Measurements from ENCODE around the gene OCA2. TPM values are rescaled to one million over a fixed set of nuclear protein-coding genes. Genes with fewer than 3 reads are reported as not detected.

Gene OCA2
- total and polyA plus RNA-seq, 2 of the 13 experiments (the other 11 are each of a cell fraction or from before 2014, with no cell fraction given): 0.02 to 0.05 TPM

GRCh38 chr15:27746401-27746955 is 352.6 kb downstream of the OCA2 start:
- FAIRE-seq (no peak), DNase-seq (ENCODE audit: low spot score) (no peak), ATAC-seq (no peak)
- ChIA-PET CTCF (ENCODE audit: low intra/inter-chr PET ratio, low total read pairs) (no interaction called here), POLR2A (no interaction called here)
- BruUV-seq (replicated peaks): no TSS peak
- in situ Hi-C loops (cut with HindIII; ENCODE audit: extremely low pct_ligation_motif_present, low pct_unique_long_range_greater_than_20kb) (no loop called here), intact Hi-C loops (cut with micrococcal nuclease; ENCODE audit: unreplicated experiment) (no loop called here)
- H3K9me3 ChIP-seq (ENCODE audit: low read length): no peaks in the 10 kb centered on the region
- no peaks in the 10 kb centered on the region for H3K79me2 ChIP-seq (ENCODE audit: insufficient read depth, low read length)
- 28% methylated on average over 5 of the region's 5 CpGs for WGBS (ENCODE audit: low lambda C conversion rate)
- H3K4me2 ChIP-seq (ENCODE audit: low read depth, low read length): no peak overlapping the region
- H3K36me3 ChIP-seq (replicated peaks in 1 of 2; ENCODE audit: control insufficient read depth in 1 of 2, insufficient read depth in 2 of 2, low read length in 2 of 2): no peaks in the 10 kb centered on the region
- no peak overlapping the region for H3K27ac ChIP-seq (ENCODE audit: extremely low read length, insufficient read depth, low read length)
- no peak overlapping the region for H3K4me3 ChIP-seq (replicated peaks in 1 of 3; ENCODE audit: insufficient read depth in 1 of 3, low read depth in 2 of 3, low read length in 3 of 3)
- H2AFZ ChIP-seq (ENCODE audit: low read length): no peak overlapping the region
- H3K9ac ChIP-seq (ENCODE audit: insufficient read depth, low read depth, low read length): no peak overlapping the region
- H3K4me1 ChIP-seq (ENCODE audit: insufficient read depth, low read length): no peaks in the 10 kb centered on the region
- H4K20me1 ChIP-seq (ENCODE audit: insufficient read depth, low read length): no peaks in the 10 kb centered on the region
- peaks cover under 1 to 6% of the 10 kb centered on the region in 2 experiments; a peak in 2 of 5 replicates for H3K27me3 ChIP-seq (ENCODE audit: control insufficient read depth in 1 of 2, insufficient read depth in 2 of 2, low read length in 2 of 2)
- TF ChIP-seq PRMT3 (CRISPR knock-in tag; IDR thresholded peaks at IDR 0.05; ENCODE audit: borderline replicate concordance, low read depth): no peak
- no peak for TF ChIP-seq LCORL (IDR thresholded peaks at IDR 0.05)
- no peak for TF ChIP-seq LCORL (CRISPR knock-in tag; IDR thresholded peaks at IDR 0.05)
- no peak for TF ChIP-seq ZFX (CRISPR knock-in tag; IDR thresholded peaks at IDR 0.05; ENCODE audit: low read depth)
- no peak for TF ChIP-seq PITX1 (CRISPR knock-in tag; IDR thresholded peaks at IDR 0.05)
- no peak for TF ChIP-seq ZNF674 (CRISPR knock-in tag; IDR thresholded peaks at IDR 0.05; ENCODE audit: low read depth)
- TF ChIP-seq HINFP (CRISPR knock-in tag; IDR thresholded peaks at IDR 0.05; ENCODE audit: low read depth): no peak
- no peak for TF ChIP-seq ETV6 (CRISPR knock-in tag; conservative IDR thresholded peaks at IDR 0.05)
- no peak for TF ChIP-seq SAP130 (CRISPR knock-in tag; IDR thresholded peaks at IDR 0.05; ENCODE audit: low read depth)
- TF ChIP-seq SP1 (IDR thresholded peaks at IDR 0.05): no peak
- TF ChIP-seq SP1 (CRISPR knock-in tag; IDR thresholded peaks at IDR 0.05): no peak
- TF ChIP-seq NKX3-1 (CRISPR knock-in tag; IDR thresholded peaks at IDR 0.05): no peak
- no peak for TF ChIP-seq HNF1A (IDR thresholded peaks at IDR 0.05; ENCODE audit: low read depth)
- TF ChIP-seq HNF1A (CRISPR knock-in tag; IDR thresholded peaks at IDR 0.05; ENCODE audit: borderline replicate concordance): no peak
- TF ChIP-seq RORA (CRISPR knock-in tag; IDR thresholded peaks at IDR 0.05): no peak
- no peak for TF ChIP-seq ZMAT5 (CRISPR knock-in tag; IDR thresholded peaks at IDR 0.05; ENCODE audit: borderline replicate concordance, low read depth)
- no peak for TF ChIP-seq IRF1 (CRISPR knock-in tag; IDR thresholded peaks at IDR 0.05; ENCODE audit: low read depth)
- TF ChIP-seq PLSCR1 (CRISPR knock-in tag; IDR thresholded peaks at IDR 0.05; ENCODE audit: borderline replicate concordance): no peak
- TF ChIP-seq ARNT (IDR thresholded peaks at IDR 0.05): no peak
- no peak for TF ChIP-seq SETDB1 (CRISPR knock-in tag; IDR thresholded peaks at IDR 0.05; ENCODE audit: borderline replicate concordance)

Measured in HepG2 (cell line).